Hypothalamus (tissue), 51 donors: ENCODE measurements around the gene RARRES2.
A peak's percentile ranks its signal among the peaks of the same experiment; 100 is the strongest.

Experiments
- DNase-seq, 51 donors: peaks; one replicate each; lab custom pipeline; 2025; lab: John Stamatoyannopoulos, UW

The RARRES2 gene

DNA sequence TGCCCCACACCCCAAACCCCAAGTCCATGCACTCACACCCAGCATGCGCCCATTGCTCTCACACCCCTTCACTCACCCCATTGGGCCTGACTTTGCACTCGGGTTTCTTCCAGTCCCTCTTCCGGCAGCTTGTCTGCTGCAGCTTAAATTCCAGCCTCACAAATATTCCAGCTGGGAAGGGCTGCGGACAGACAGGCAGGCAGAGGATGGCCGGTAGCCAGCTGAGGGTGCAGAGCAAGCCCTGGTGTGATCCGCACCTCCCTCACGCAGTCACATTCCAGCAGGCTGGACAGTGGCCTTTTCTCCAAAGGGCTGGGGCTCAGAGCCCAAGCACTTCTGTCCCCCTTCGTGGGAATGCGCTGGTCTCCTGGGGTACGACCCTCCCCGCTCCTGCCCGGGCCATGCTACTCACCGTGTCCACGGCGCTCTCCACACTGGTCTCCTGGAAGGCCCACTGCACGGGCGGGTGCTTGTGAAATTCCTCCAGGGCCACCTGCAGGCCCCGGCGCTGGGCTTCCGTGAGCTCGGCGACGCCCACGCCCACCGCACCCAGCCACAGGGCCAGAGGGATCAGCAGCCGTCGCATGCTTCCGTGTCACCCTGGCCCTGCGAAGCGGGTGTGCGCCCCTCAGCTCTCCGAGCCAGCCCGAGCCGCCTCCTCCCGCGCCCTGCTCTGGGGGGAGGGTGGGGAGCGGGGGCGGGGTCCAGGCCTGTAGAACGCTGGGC lies 1.2 kb downstream of the RARRES2 start:
- no peak for DNase-seq

DNA sequence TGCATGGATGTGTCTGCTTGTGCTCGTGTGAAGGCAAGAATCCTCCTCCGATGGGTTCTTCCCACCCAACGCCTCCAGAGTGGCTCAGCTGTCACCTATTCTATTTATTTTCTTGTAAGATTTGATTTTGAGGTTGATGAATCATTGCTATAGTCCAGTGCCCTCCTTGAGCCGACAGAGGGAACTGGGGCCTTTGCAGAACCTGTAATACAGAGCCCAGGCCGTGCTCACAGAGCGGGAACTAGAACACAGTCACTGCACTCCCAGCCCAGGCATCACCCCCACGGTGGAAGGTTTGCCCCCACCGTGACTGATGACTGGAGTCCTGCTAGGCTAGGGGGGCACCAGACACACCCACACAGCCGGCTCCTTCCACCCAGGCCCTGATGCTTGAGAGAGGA lies 2.0 kb downstream of the RARRES2 start:
- DNase-seq = no peak

DNA sequence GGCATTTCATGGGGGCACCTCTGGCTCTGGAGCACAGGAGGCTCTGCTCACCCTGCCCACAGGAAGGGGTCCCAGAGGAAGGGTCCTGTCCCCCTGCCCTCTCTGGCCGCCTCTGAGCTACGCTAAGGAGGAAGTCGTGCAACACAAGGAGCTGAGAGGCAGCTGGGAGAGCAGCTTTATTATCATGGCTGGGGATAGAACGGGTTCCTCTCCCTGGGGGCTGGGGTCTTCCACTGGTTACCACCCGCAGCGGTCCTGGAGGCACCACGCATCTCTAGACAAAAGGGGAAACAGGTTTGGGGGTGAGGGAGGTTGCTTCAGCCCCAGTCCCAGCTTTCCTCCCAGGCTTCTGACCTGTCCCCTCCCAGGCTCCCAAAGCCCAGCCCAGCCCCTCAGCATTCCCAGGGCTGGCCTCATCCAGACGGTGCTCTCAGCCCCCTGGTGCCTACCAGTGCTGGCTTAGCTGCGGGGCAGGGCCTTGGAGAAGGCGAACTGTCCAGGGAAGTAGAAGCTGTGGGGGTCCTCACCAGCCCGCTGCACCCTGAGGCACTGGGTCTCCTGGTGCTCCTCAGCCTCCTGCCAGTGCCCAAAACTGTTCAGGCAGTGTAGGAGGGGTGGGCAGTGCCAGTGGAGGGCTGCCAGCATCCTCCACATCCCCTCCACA lies 3.1 kb downstream of the RARRES2 start:
- DNase-seq = no peak

DNA sequence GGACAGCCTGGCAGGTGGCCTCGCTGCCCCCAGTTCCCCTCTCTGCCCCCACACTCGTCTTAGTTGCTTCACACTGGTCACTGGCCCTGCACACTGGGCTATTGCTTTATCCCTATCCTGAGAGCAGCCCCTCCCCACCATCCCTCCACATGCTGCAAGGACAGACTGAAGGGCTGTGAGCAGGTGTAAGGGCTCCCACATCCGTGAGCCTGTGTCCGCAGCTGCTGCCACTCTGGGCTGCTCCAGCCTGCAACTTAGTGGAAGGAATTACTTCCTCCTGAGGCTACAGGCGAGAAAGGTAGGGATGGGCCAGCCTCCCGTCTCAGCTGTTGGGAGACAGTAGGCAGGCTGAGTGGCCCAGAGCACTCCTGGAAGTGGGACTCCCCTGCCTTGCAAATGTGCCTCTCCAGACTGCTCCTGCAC lies 3.8 kb downstream of the RARRES2 start:
- no peak for DNase-seq

DNA sequence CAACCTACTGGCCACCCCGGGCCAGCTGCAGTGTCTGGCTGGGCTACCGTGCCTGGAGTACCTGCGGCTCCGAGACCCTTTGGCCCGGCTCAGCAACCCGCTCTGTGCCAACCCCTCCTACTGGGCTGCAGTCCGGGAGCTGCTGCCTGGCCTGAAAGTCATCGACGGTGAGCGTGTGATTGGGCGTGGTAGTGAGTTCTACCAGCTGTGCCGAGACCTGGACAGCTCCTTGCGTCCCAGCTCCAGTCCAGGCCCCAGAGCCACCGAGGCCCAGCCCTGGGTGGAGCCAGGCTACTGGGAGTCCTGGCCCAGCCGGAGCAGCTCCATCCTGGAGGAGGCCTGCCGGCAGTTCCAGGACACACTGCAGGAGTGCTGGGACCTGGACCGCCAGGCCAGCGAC lies 4.2 kb downstream of the RARRES2 start:
- DNase-seq = no peak

DNA sequence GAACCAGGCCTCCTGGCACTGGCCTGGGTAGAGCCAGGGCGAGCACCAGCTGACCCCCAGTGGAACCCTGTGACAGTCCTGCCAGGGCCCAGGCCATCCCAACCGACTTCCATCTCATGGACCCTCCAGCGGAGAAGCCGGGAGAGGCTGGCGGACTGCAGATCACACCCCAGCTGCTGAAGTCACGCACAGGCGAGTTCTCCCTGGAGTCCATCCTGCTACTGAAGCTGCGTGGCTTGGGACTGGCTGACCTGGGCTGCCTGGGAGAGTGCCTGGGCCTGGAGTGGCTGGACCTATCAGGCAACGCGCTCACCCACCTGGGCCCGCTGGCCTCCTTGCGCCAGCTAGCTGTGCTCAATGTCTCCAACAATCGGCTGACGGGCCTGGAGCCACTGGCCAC lies 4.7 kb downstream of the RARRES2 start:
- DNase-seq = no peak

DNA sequence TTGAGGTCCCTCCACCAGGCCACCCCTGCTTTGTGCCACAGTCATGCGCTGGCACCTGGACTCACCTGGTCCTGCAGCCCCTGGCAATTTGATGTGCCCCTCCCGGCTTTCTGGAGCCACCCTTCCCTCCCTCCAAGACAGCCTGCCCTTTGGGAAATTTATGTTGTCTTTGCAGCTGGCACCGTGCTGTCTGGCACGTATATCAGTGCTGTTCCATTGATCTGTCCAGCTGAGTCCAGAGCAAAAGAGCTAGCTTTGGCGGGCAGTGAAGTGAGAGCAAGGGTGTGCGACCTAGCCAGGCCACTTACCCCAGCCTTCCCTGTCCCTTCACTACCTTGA lies 5.7 kb downstream of the RARRES2 start:
- no peak for DNase-seq

DNA sequence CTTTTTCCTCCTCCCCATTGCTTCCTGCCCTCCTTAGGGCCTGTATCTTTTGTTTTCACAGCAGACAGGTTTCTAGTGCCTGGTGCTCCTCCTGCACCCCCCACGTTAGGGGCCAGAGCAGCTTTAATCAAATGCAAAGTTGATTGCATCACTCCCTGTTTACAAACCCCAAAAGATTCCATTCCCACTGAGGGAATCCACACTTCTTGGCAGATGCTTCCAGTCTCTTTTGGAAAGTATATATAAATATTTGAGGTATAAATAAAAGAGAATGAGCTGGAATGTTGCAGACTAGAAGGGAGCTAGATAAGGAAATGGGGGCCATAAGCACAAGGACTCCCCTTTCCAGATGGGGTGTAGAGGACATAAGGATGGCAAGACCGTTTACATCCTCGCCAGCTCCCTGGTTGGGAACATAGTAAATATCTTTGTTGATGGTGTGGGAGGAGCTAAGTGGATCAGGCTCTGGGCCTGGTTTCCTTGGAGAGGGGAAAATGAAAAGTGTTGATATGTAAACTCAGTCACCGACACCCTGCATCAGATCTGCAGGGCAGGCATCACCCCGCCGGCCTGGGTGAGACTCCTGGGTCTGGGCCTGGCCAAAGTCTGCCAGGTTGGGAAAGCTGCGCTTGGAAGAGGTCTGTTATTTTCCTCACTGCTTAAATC lies 6.2 kb downstream of the RARRES2 start:
- DNase-seq = no peak

DNA sequence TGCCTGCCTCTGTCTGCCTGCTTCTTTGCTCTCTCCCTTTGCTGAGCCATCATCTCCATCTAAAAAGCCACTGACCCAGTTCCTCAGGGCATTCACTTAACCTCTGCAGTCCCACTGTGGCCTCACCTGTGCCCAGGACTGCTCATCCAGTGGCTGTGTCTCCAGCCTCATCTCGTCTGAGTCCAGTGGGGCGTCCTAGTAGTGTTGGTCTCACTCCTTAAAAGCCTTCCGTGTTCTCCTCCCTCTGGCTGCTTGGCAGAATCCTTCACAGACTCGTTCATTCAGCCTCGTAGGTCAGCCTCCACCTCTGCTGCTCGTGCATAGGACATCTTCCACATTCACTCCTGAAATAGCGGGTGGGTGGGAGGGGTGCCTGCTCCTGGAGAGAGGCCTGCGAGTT lies 7.3 kb downstream of the RARRES2 start:
- no peak for DNase-seq

DNA sequence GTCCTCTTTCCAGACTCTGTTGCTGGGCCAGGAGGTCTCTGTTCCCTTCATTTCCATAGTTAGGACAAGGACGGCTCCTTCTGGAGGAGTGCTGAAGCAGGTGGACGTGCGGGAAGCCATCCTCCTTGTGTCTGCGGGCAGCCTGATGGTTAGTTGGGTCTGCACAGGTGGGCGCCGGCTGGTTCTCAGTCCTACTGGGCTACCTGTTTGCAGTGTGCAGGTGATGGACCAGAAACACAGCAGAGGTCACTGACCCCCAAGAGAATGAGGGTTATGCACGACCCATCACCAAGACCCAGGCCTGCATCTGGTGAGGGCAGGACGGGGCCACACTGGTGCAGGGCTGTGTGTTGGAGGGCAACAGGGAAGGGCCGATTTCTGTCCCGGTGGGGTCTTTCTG lies 7.8 kb downstream of the RARRES2 start:
- DNase-seq = no peak

DNA sequence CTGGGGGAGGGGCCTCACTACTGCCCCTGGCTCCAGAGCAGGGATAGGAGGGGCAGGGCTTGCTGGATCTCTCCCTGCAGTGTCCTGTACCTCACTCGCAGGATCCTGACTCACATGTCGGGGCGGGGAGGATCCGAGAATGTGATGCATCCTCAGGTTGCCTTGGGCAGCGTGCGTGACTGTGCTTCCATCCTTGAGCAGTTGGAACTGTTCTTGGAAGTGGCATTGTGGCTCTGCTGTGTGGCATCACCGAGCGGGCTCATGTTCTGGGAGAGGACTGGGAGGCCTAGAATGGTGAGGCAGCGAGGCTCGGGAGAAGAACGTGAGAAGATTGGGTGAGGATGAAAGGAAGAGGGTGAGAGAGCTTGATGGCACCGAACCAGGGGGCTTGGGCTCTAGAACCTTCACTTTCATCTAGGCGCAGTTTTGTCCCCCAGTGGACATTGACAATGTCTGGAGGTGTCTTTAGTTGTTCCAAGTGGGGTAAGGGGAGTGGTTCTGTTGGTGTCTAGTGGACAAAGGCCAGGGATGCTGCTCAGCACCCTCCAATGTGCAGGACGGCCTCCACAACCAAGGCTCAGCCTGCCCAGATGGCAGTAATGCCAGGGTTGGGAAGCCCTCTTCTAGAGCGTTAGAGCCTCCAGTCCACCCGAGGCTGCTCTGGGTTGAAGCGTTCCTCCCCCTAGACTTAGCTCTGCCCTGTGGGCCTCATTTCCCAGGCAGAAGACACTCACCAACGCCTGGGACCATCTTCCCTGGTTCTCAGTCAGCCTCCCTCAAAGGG lies 8.4 kb downstream of the RARRES2 start:
- DNase-seq = no peak

DNA sequence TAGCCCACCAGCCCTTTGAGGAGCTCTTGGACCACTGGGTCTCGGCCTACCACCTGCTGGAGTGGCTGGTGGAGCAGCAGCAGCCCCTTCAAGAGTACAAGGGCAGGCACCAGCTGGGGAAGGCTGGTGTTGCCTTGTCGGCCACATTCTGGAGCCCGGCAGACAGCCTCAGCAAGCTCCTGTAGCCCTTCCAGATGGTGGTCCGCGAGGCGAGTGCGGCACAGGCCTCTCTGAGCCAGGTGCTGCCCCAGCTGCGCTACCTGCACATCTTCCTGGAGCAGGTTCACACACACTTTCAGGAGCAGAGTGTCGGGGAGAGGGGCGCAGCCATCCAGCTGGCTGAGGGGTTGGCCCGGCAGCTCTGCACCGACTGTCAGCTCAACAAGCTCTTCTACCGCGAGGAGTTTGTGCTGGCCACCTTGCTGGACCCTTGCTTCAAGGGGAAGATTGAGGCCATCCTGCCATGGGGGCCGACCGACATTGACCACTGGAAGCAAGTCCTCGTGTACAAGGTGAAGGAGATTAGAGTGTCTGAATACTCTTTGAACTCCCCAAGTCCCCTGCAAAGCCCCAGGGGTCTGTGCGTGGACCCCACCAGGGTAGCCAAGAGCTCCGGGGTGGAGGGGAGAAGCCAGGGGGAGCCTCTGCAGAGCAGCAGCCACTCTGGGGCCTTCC lies 11.1 kb downstream of the RARRES2 start:
- no peak for DNase-seq

DNA sequence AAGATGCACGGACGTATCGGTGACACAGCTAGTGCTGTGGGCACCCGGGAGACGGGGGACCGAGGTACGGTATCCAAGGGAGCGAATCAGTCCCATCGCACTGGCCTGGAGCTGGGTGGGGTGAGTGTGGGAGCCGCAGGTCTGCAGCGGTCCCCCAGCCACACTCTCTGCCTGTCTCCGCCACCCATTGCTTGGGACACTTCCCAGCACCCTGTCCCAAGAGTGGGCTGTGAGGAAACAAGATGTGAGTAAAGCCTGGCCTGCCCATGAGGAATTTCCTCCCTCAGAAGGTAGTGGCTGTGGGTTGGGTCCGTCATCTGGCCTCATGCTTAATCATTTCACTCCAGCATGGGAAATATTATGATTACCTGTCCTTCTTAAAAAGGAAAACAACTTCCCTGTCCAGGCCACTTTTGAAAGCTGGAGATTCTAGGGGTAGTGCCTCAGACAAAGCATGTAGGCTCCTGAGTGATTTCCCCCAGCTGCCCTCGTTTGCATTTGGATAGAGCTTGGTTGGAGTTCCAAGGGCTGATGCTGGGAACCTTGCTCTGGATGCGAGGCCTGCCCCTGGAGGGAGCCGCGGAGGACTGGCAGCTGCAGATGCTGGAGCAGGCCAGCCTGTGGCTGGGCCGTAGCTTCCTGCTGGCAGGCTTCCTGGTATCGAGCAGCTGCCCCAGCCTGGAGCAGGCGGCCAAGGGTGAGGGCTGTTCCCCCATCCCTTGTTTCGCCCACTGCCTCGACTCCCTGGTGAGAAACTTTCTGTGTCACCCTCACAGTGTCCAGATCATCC lies 11.9 kb downstream of the RARRES2 start:
- peak in 23 of 51 donors; percentile 5 to 76 (median 48) for DNase-seq

DNA sequence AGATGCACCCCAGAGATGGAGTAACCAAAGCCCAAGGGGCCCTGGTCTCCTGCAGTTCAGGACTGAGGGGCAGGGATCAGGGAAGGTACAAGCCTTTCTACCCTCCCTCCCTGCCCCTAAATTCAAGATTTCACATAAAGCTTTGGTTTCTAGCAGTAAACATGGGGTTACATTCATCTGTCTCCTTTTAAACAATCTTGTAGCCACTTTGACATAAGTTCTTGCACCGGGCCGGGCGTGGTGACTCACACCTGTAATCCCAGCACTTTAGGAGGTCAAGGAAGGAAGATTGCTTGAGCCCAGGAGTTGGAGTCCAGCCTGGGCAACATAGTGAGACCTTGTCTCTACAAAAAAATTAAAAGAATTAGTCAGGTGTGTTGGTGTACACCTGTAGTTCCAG lies 14.1 kb downstream of the RARRES2 start:
- no peak for DNase-seq

DNA sequence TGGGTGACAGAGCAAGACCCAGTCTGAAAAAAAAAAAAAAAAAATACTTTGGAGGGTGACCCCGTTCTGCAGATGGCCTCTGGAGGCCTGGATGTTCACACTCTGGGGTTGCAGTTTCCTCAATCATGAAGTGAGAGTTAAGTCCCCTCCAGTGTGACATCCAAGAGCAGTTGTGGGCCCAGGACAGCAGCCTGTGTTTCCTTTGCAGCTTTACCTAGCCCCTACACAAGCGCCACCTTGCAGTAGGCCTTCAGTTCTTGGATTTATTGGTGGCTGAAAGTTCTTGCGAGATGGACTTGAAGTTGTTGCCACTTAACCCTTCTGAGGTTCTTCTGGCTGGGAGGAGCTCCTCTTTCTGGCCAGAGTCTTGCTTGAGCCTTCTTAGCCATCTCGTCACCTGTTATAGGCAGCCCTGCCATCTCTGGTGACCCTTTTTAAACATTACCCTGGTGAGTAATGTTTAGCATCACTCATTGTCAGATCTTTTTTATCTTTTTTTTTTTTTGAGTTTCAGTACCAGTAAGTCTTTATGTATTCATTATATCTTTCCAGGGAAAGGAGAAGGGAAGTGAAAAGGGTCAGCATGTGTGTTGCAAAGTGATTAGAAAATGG lies 14.7 kb downstream of the RARRES2 start:
- no peak for DNase-seq

DNA sequence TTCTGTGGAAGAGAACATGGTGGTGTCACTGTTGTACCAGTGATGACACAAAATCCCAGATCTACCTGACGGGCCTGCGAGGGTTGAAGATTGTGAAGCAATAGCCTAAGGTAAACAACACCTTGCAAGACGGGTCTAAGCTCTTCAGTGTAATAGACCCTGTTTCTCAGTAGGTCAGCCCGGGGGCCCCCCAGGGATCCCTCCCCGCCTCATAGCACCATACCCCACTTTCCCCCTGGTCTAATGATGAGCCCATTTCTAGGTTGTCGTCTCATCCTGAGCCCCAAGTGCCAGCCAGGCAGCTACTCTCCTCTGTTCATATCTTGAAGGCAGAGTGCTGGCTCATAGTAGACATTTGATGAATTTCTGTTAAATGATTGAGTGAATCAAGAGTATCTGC lies 15.5 kb downstream of the RARRES2 start:
- DNase-seq = no peak

DNA sequence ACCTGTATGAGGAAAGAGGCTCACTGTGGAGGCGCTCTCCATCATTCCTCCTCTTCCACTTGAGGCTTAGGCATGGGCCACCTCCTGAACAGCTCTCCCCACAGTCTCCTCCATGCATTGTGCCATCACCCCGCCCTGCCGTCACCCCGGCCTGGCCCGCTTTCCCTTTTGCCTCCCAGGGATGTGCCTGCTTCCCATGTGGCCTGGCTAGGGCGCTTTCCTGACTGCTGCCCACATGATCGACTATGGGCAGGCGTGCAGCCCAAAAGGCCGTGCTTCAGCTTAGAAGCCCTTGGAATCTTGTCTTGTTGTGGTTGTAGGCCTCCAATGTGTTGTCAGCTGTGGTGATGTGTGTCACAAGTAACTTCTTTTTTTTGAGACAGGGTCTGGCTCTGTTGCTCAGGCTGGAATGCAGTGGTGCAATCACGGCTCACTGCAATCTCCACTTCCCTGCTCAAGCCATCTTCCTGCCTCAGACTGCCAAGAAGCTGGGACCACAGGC lies 16.3 kb downstream of the RARRES2 start:
- no peak for DNase-seq

DNA sequence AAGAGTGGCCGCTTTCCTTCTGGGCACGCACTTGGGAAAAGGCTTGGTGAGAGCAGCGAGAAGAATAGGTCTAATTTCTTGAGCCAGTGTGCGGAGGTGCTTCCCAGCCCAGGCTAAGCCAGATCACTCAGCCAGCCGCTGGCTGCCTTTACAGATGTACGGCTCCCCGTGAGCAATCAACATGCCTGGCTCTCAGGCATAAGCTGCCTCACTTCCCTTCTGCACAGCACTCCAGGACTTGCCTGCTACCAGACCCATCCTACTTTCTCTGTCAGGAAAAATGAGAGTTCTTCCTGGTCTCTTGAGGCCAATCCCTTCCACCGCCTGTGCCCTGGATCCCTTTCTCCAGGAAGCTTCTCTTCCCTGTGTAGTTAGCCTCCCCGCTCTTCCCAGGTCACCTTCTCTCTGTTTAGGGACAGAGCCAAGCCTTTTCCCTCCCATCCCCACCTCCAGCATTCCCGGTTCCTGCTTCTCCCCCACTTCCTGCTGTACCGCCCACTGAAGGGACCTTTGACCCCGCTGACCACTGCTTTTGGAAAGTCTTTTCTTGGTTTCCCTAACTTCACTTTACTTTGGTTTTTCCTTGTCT lies 17.0 kb downstream of the RARRES2 start:
- no peak for DNase-seq
